Endodermal cell (in vitro differentiated cells): ENCODE data around the gene A3GALT2. TPM values are rescaled to one million over a fixed set of nuclear protein-coding genes. Genes with fewer than 3 reads are reported as not detected.

Experiments used
- DNase-seq: peaks from one replicate; pipeline ENCODE4 v3.0.0-alpha.2; 2017
- H3K27ac ChIP-seq: 2 replicates; pipeline ENCODE4 v1.5.1; 2013; ENCODE audit warnings: mild to moderate bottlenecking, low read depth, low read length, moderate library complexity
- H3K27me3 ChIP-seq: 2 replicates; pipeline ENCODE4 v1.6.1; 2013; ENCODE audit warnings: mild to moderate bottlenecking, low read length, moderate library complexity; ENCODE audit not compliant: insufficient read depth, control insufficient read depth, poor library complexity, severe bottlenecking
- H3K36me3 ChIP-seq: 2 replicates; pipeline ENCODE4 v1.7.0; 2013; ENCODE audit warnings: mild to moderate bottlenecking, low read length, moderate library complexity; ENCODE audit not compliant: control insufficient read depth, insufficient read depth
- H3K4me1 ChIP-seq: one replicate; pipeline ENCODE4 v1.7.0; 2013; ENCODE audit warnings: low read length; ENCODE audit not compliant: control insufficient read depth, insufficient read depth
- H3K4me3 ChIP-seq: 2 replicates; pipeline ENCODE4 v1.5.1; 2013; ENCODE audit warnings: mild to moderate bottlenecking, low read length, moderate library complexity
- H3K9ac ChIP-seq: 2 replicates; pipeline ENCODE4 v1.6.1; 2013; ENCODE audit warnings: mild to moderate bottlenecking, low read length, moderate library complexity; ENCODE audit not compliant: poor library complexity, severe bottlenecking; ENCODE audit errors: extremely low read depth
- H3K9me3 ChIP-seq: 2 replicates; pipeline ENCODE4 v1.6.1; 2013; ENCODE audit warnings: mild to moderate bottlenecking, low read length, moderate library complexity; ENCODE audit not compliant: control insufficient read depth
- H3K27ac Mint-ChIP-seq: 2 replicates; pipeline ENCODE4 v1.8.0; 2020; ENCODE audit warnings: mixed read lengths
- H3K27me3 Mint-ChIP-seq: 2 replicates; pipeline ENCODE4 v1.8.0; 2021; ENCODE audit warnings: mild to moderate bottlenecking, mixed read lengths; ENCODE audit not compliant: insufficient read depth
- H3K36me3 Mint-ChIP-seq: 2 replicates; pipeline ENCODE4 v1.8.0; 2020; ENCODE audit warnings: low read depth, mixed read lengths
- H3K4me1 Mint-ChIP-seq: 2 replicates; pipeline ENCODE4 v1.8.0; 2020; ENCODE audit warnings: mixed read lengths
- H3K4me3 Mint-ChIP-seq: 2 replicates; pipeline ENCODE4 v1.8.0; 2020; ENCODE audit warnings: mild to moderate bottlenecking, moderate library complexity, mixed read lengths
- H3K9me3 Mint-ChIP-seq: 2 replicates; pipeline ENCODE4 v1.8.0; 2020; ENCODE audit warnings: mild to moderate bottlenecking, mixed read lengths
- WGBS, 2 experiments: methylation state at CpG; one replicate each; pipeline versions ENCODE4 v1.1.5 to v1.1.7; 2013; ENCODE audit warnings: missing lambda C conversion rate in 2 of 2, mixed read lengths in 1 of 2; ENCODE audit not compliant: insufficient coverage in 1 of 2, insufficient read length in 1 of 2; 5-methylcytosine and 5-hydroxymethylcytosine counted together
- total RNA-seq, 2 donors: library from RNA; stranded (reverse); fragmentation: NEBNext Ultra II Directional in 1 of 2; extraction: Animal tissue kit (Norgen Biotek cat#: 25700) in 1 of 2; gene quantifications; 2 replicates in 1 of 2; 3 replicates in 1 of 2; pipeline ENCODE4 v1.2.1, GENCODE V29; 2021
- TF ChIP-seq, protein P1 (sequence below): fragments of 200-600 bp; sonication (generic); conservative IDR thresholded peaks from 2 replicates; pipeline ENCODE4 v1.5.0; 2021; ENCODE audit warnings: antibody characterized with exemption, mild to moderate bottlenecking

The A3GALT2 gene
- total RNA-seq, 2 donors from 2014 or later = not detected

- DNase-seq = no peak
- Histone ChIP-seq H3K27ac (no peak overlapping the region), H3K36me3 (peaks cover 66% of the 10 kb centered on the region), H3K4me3 (no peak overlapping the region), H3K9me3 (no peaks in the 10 kb centered on the region), H3K9ac (no peak overlapping the region), H3K27me3 (no peaks in the 10 kb centered on the region), H3K4me1 (peaks cover 14% of the 10 kb centered on the region)
- TF ChIP-seq, protein P1, sequence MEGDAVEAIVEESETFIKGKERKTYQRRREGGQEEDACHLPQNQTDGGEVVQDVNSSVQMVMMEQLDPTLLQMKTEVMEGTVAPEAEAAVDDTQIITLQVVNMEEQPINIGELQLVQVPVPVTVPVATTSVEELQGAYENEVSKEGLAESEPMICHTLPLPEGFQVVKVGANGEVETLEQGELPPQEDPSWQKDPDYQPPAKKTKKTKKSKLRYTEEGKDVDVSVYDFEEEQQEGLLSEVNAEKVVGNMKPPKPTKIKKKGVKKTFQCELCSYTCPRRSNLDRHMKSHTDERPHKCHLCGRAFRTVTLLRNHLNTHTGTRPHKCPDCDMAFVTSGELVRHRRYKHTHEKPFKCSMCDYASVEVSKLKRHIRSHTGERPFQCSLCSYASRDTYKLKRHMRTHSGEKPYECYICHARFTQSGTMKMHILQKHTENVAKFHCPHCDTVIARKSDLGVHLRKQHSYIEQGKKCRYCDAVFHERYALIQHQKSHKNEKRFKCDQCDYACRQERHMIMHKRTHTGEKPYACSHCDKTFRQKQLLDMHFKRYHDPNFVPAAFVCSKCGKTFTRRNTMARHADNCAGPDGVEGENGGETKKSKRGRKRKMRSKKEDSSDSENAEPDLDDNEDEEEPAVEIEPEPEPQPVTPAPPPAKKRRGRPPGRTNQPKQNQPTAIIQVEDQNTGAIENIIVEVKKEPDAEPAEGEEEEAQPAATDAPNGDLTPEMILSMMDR = no peak
- Mint-ChIP-seq H3K9me3 (no peaks in the 10 kb centered on the region), H3K36me3 (peaks cover 69% of the 10 kb centered on the region), H3K4me1 (peaks cover 24% of the 10 kb centered on the region), H3K27ac (no peak overlapping the region), H3K27me3 (peaks cover 40% of the 10 kb centered on the region), H3K4me3 (no peak overlapping the region)
- WGBS, 2 experiments = 83 to 99% methylated on average over 5 of the region's 5 CpGs
Observed at GRCh38 chr1:33332881-33333280, 12.0 kb upstream of the A3GALT2 start.

DNA sequence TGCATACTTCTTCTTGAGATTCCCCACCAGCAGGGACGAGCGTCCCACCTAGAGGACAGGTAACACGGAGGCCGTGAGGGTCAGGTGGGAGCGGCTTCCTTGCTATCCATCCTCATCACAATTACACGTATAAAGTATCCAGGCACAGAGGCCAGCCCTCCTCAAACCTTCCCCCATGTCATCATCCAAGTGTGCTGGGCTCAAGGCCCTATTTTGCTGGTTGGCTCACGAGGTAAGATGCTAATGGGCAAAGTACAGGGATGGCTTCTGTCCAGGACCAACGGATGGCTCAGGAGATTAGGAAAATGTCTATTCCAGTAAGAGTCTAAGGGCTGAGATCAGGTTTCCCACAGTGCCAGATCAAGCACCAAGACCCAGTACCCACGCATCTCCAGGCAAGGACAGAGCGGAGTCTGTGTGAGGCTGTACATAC, 11.5 kb upstream of the A3GALT2 start:
- WGBS, 2 experiments = 95 to 96% methylated on average over 7 to 10 of the region's 10 CpGs
- Histone ChIP-seq H3K27ac (no peak overlapping the region), H3K4me3 (no peak overlapping the region), H3K9ac (no peak overlapping the region), H3K27me3 (no peaks in the 10 kb centered on the region), H3K4me1 (peaks cover 11% of the 10 kb centered on the region), H3K9me3 (no peaks in the 10 kb centered on the region), H3K36me3 (peaks cover 71% of the 10 kb centered on the region)
- Mint-ChIP-seq H3K27me3 (peaks cover 37% of the 10 kb centered on the region), H3K36me3 (peaks cover 73% of the 10 kb centered on the region), H3K4me3 (no peak overlapping the region), H3K9me3 (no peaks in the 10 kb centered on the region), H3K4me1 (peaks cover 18% of the 10 kb centered on the region), H3K27ac (no peak overlapping the region)
- DNase-seq = no peak
- TF ChIP-seq, protein P1 = no peak

DNA sequence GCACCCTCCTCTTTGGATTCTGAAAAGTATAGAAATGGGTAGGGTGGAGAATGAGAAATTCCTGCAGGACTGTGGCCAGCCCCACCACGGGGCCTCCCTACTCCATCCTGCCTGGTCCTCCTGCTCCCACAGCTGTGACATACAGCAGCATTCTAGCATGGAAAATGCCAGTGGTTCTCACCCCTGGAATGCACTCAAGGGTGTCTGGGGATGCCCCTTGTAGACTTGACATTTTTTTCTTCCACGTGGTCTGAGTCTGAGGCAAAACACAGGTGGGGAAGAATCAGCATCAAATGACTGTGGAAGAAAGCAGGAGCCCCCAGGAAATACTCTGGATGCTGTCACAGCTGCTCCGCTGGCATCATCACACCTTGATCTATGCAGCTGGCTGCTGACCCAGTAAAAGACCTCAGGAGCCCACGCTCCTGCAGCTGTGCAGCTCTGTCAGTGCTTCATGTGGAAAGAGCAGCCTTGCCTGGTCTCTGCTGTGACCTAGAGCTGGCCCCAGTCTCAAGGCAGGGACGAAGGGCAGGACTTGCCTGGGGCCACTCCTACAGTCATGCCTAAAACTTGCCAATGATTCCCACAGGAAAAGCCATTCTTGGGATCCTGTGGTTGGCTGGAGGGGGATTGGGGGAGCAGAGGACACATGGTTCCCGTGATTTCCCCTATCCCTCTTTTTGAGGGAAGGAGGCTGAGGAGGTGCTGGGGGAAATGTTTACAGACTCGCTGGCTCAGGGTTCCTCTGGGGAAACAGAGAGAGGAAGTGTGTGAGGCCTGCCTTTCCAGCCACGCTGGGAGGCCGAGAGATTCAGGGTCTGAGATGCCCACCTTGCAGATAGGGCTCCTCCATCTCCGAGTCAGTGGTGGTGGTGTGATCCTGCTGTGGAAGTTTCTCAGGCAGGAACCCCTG, 10.8 kb upstream of the A3GALT2 start:
- peaks cover 14% of the 10 kb centered on the region for H3K4me1 Mint-ChIP-seq
- Histone ChIP-seq H3K4me3 (no peak overlapping the region), H3K27ac (no peak overlapping the region), H3K4me1 (peaks cover 9% of the 10 kb centered on the region), H3K27me3 (no peaks in the 10 kb centered on the region), H3K9ac (no peak overlapping the region), H3K36me3 (peaks cover 78% of the 10 kb centered on the region), H3K9me3 (no peaks in the 10 kb centered on the region)
- DNase-seq = no peak
- no peak overlapping the region for H3K27ac Mint-ChIP-seq
- H3K36me3 Mint-ChIP-seq = peaks cover 80% of the 10 kb centered on the region
- no peak overlapping the region for H3K4me3 Mint-ChIP-seq
- 92 to 98% methylated on average over 9 to 10 of the region's 10 CpGs for WGBS, 2 experiments
- peaks cover 33% of the 10 kb centered on the region for H3K27me3 Mint-ChIP-seq
- TF ChIP-seq, protein P1 = no peak
- no peaks in the 10 kb centered on the region for H3K9me3 Mint-ChIP-seq
